Trophoblast cell (in vitro differentiated cells and primary cell): Measurements from ENCODE around the gene DENND1B.

ENCODE experiments used
- DNase-seq, 2 donors: peaks; one replicate each; pipeline ENCODE4 v3.0.0-alpha.2; 2016
- H2AFZ ChIP-seq: 2 replicates; pipeline ENCODE4 v1.6.1; 2013; ENCODE audit warnings: low read length, moderate library complexity, mild to moderate bottlenecking; ENCODE audit not compliant: insufficient read depth, poor library complexity
- H2AK5ac ChIP-seq: 2 replicates; pipeline ENCODE4 v1.6.1; 2013; ENCODE audit warnings: mild to moderate bottlenecking, low read length
- H2BK120ac ChIP-seq: 2 replicates; pipeline ENCODE4 v1.6.1; 2013; ENCODE audit warnings: low read length, mild to moderate bottlenecking, moderate library complexity; ENCODE audit not compliant: insufficient read depth, poor library complexity
- H2BK12ac ChIP-seq: 2 replicates; pipeline ENCODE4 v1.6.1; 2013; ENCODE audit warnings: mild to moderate bottlenecking, low read length, moderate library complexity
- H2BK5ac ChIP-seq: 2 replicates; pipeline ENCODE4 v1.6.1; 2013; ENCODE audit warnings: low read length, low read depth, moderate library complexity, mild to moderate bottlenecking; ENCODE audit not compliant: poor library complexity
- H3K14ac ChIP-seq: 2 replicates; pipeline ENCODE4 v1.6.1; 2013; ENCODE audit warnings: mild to moderate bottlenecking, low read length
- H3K18ac ChIP-seq: 2 replicates; pipeline ENCODE4 v1.6.1; 2013; ENCODE audit warnings: mild to moderate bottlenecking, low read length
- H3K23ac ChIP-seq: 2 replicates; pipeline ENCODE4 v1.6.1; 2013; ENCODE audit warnings: low read length
- H3K27ac ChIP-seq: 2 replicates; pipeline ENCODE4 v1.5.1; 2013; ENCODE audit warnings: low read depth, mild to moderate bottlenecking, inconsistent platforms, low read length, moderate library complexity
- H3K27me3 ChIP-seq: 2 replicates; pipeline ENCODE4 v1.6.1; 2013; ENCODE audit warnings: inconsistent platforms, mild to moderate bottlenecking, low read length, moderate library complexity; ENCODE audit not compliant: insufficient read depth
- H3K36me3 ChIP-seq, 2 experiments: 1 replicate in 1 of 2; 2 replicates in 1 of 2; pipeline ENCODE4 v1.6.1; 2013; ENCODE audit warnings: low read length in 2 of 2, mild to moderate bottlenecking in 2 of 2, moderate library complexity in 1 of 2; ENCODE audit not compliant: insufficient read depth in 2 of 2, control insufficient read depth in 1 of 2
- H3K4ac ChIP-seq: 2 replicates; pipeline ENCODE4 v1.6.1; 2013; ENCODE audit warnings: low read depth, mild to moderate bottlenecking, low read length, moderate library complexity
- H3K4me1 ChIP-seq, 2 experiments: 1 replicate in 1 of 2; 2 replicates in 1 of 2; pipeline ENCODE4 v1.6.1; 2013; ENCODE audit warnings: low read length in 2 of 2, mild to moderate bottlenecking in 2 of 2, moderate library complexity in 1 of 2; ENCODE audit not compliant: insufficient read depth in 2 of 2, control insufficient read depth in 1 of 2
- H3K4me2 ChIP-seq: 2 replicates; pipeline ENCODE4 v1.6.1; 2013; ENCODE audit warnings: inconsistent platforms, mild to moderate bottlenecking, low read length, moderate library complexity
- H3K4me3 ChIP-seq: 2 replicates; pipeline ENCODE4 v1.5.1; 2013; ENCODE audit warnings: mild to moderate bottlenecking, low read depth, low read length, inconsistent platforms
- H3K79me1 ChIP-seq: one replicate; pipeline ENCODE4 v1.6.1; 2013; ENCODE audit warnings: low read length
- H3K79me2 ChIP-seq: 2 replicates; pipeline ENCODE4 v1.6.1; 2013; ENCODE audit warnings: low read length, mild to moderate bottlenecking; ENCODE audit not compliant: control insufficient read depth, insufficient read depth, poor library complexity
- H3K9ac ChIP-seq: 2 replicates; pipeline ENCODE4 v1.6.1; 2013; ENCODE audit warnings: mild to moderate bottlenecking, low read length
- H3K9me3 ChIP-seq: 2 replicates; pipeline ENCODE4 v1.6.1; 2013; ENCODE audit warnings: low read depth, mild to moderate bottlenecking, control low read depth, inconsistent platforms, low read length; ENCODE audit not compliant: insufficient read depth
- H4K12ac ChIP-seq: 2 replicates; pipeline ENCODE4 v1.6.1; 2013; ENCODE audit warnings: low read depth, mild to moderate bottlenecking, low read length, moderate library complexity
- H4K8ac ChIP-seq: 2 replicates; pipeline ENCODE4 v1.6.1; 2013; ENCODE audit warnings: low read depth, mild to moderate bottlenecking, low read length, moderate library complexity
- H4K91ac ChIP-seq: one replicate; pipeline ENCODE4 v1.6.1; 2013; ENCODE audit warnings: low read depth, mild to moderate bottlenecking, low read length, moderate library complexity
- WGBS: extraction: QIAGEN DNeasy Blood & Tissue Kit; methylation state at CpG from one replicate; pipeline ENCODE4 v1.1.7; 2013; ENCODE audit warnings: missing lambda C conversion rate; ENCODE audit not compliant: insufficient read length, insufficient coverage; ENCODE audit errors: extremely low coverage; 5-methylcytosine and 5-hydroxymethylcytosine counted together

The DENND1B gene

DNA sequence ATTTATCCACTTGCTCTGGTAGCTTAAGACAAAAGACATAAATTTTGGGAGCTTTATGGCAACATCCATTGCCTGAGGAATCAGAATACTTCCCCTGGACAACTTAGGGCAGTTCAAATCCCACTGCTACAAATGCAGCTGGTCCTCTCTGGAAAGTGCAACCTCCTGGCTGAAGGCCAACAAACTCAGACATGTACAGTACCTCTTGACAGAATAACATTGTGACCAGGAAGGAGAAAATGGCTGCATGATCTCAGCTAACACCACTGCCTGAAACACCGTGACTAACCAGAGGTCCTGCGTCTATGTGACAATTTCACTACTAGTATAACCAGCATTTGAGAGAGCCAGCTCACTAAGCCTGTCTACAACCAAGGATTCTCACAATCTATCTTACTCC is 288.3 kb downstream of the DENND1B start:
- H3K79me2 ChIP-seq = no peaks in the 10 kb centered on the region
- H2BK120ac ChIP-seq = no peak overlapping the region
- H3K36me3 ChIP-seq = no peaks in the 10 kb centered on the region
- H3K27me3 ChIP-seq = no peaks in the 10 kb centered on the region
- H3K27ac ChIP-seq = no peak overlapping the region
- no peak overlapping the region for H2BK12ac ChIP-seq
- no peak for DNase-seq
- H3K9ac ChIP-seq = no peak overlapping the region
- H3K9me3 ChIP-seq = no peaks in the 10 kb centered on the region
- H4K91ac ChIP-seq = no peak overlapping the region
- H2AFZ ChIP-seq = no peak overlapping the region
- no peak overlapping the region for H3K4me2 ChIP-seq
- H3K23ac ChIP-seq = no peak overlapping the region
- WGBS = no CpG with 5 or more reads among the region's 2 CpGs
- no peak overlapping the region for H3K4ac ChIP-seq
- H3K4me1 ChIP-seq = peaks cover 4% of the 10 kb centered on the region in 2 experiments
- no peak overlapping the region for H4K12ac ChIP-seq
- H3K18ac ChIP-seq = no peak overlapping the region
- H3K14ac ChIP-seq = no peak overlapping the region
- H2AK5ac ChIP-seq = no peak overlapping the region
- H4K8ac ChIP-seq = no peak overlapping the region
- no peak overlapping the region for H2BK5ac ChIP-seq
- H3K4me3 ChIP-seq = no peak overlapping the region
- H3K79me1 ChIP-seq = no peaks in the 10 kb centered on the region

DNA sequence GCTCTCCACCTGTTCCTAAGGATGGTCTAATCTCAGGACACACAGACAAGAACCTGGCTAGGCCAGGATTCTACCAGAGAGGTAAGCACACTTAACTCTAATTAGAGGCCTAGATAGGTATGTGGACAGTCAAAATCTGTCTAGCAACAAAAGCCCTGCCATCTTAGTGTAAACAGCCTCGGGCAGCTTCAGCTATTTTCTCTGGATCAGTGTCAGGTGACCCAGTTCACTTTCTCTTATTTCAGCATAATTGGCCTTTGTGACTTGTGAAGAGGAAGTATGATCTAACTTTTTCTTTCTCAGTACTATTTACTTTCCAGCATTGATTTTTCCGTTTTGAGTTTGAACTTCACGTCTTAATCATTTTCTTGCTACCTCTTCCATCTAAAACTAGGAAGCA is 289.5 kb downstream of the DENND1B start:
- no peak overlapping the region for H3K4ac ChIP-seq
- H3K36me3 ChIP-seq = no peaks in the 10 kb centered on the region
- H2BK12ac ChIP-seq = no peak overlapping the region
- no peak overlapping the region for H3K23ac ChIP-seq
- H2BK5ac ChIP-seq = no peak overlapping the region
- no peak overlapping the region for H3K9ac ChIP-seq
- H3K18ac ChIP-seq = no peak overlapping the region
- no peak overlapping the region for H4K12ac ChIP-seq
- H3K4me3 ChIP-seq = no peak overlapping the region
- no peaks in the 10 kb centered on the region for H3K79me2 ChIP-seq
- no peak overlapping the region for H3K14ac ChIP-seq
- peak; percentile 9 to 35 for DNase-seq
- no peak overlapping the region for H4K91ac ChIP-seq
- H3K79me1 ChIP-seq = no peaks in the 10 kb centered on the region
- no peak overlapping the region for H3K27ac ChIP-seq
- peaks cover 4% of the 10 kb centered on the region in 2 experiments for H3K4me1 ChIP-seq
- H4K8ac ChIP-seq = no peak overlapping the region
- H2AFZ ChIP-seq = no peak overlapping the region
- no peaks in the 10 kb centered on the region for H3K9me3 ChIP-seq
- H3K27me3 ChIP-seq = no peaks in the 10 kb centered on the region
- no peak overlapping the region for H2AK5ac ChIP-seq
- no CpG with 5 or more reads among the region's 3 CpGs for WGBS
- H2BK120ac ChIP-seq = no peak overlapping the region
- no peak overlapping the region for H3K4me2 ChIP-seq

DNA sequence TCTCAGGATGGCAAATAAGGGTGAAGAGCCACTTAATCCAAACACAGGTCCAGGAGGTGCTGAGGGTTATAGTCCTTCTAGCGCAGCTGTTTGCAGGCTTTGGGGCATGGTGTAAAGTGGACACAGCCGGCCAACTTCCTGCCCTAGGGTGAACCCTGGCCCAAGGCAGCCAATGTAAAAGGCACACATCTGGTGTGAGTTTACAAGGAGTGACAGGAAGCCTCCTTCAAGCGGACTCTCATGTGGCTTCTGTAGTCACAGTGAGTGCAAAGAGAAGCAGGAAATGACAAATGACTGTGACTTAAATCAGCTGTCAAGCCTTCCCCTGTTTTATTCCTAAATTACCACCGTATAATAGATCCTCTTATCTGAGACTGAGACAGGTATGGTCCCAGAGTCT is 294.2 kb downstream of the DENND1B start:
- Histone ChIP-seq H2BK12ac (no peak overlapping the region), H3K9me3 (peaks cover 2% of the 10 kb centered on the region), H3K79me1 (no peaks in the 10 kb centered on the region), H3K36me3 (no peaks in the 10 kb centered on the region), H3K27me3 (no peaks in the 10 kb centered on the region), H3K14ac (no peak overlapping the region), H3K27ac (no peak overlapping the region), H3K4me2 (no peak overlapping the region), H2BK120ac (no peak overlapping the region), H4K91ac (no peak overlapping the region), H4K12ac (no peak overlapping the region), H3K79me2 (no peaks in the 10 kb centered on the region), H4K8ac (no peak overlapping the region), H3K4ac (no peak overlapping the region), H3K4me1 (peaks cover 4% of the 10 kb centered on the region in 2 experiments), H3K9ac (no peak overlapping the region), H3K23ac (no peak overlapping the region), H2AFZ (no peak overlapping the region), H2BK5ac (no peak overlapping the region), H2AK5ac (no peak overlapping the region), H3K18ac (no peak overlapping the region), H3K4me3 (no peak overlapping the region)
- no CpG with 5 or more reads among the region's 4 CpGs for WGBS
- no peak for DNase-seq

DNA sequence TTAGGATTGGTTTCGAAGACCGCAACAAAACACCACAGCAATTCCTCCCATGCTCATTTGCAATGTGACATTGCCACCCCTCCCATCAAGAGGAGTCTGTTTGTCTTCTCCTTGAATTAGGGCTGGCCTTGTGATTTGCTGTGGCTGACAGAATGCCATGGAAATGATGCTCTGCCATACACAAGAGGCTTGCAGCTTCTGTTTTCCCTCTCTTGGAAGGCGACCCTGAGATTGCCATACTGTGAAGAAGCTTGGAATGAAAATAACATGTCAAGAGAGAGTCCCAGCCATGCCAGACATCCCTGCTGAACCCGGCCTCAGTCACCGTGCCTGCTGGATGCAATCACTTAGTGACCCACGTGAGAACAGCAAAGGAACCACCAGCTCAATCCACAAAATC is 294.8 kb downstream of the DENND1B start:
- no peak overlapping the region for H3K4me2 ChIP-seq
- H3K9ac ChIP-seq = no peak overlapping the region
- no peaks in the 10 kb centered on the region for H3K27me3 ChIP-seq
- H3K79me1 ChIP-seq = no peaks in the 10 kb centered on the region
- no peak overlapping the region for H3K4me3 ChIP-seq
- H3K79me2 ChIP-seq = no peaks in the 10 kb centered on the region
- H2AK5ac ChIP-seq = no peak overlapping the region
- no peak for DNase-seq
- H3K36me3 ChIP-seq = no peaks in the 10 kb centered on the region
- no peak overlapping the region for H4K8ac ChIP-seq
- H3K4ac ChIP-seq = no peak overlapping the region
- peaks cover 2% of the 10 kb centered on the region for H3K9me3 ChIP-seq
- no peak overlapping the region for H3K27ac ChIP-seq
- H3K18ac ChIP-seq = no peak overlapping the region
- H4K91ac ChIP-seq = no peak overlapping the region
- H2AFZ ChIP-seq = no peak overlapping the region
- H3K23ac ChIP-seq = no peak overlapping the region
- no peak overlapping the region for H2BK5ac ChIP-seq
- no peak overlapping the region for H2BK120ac ChIP-seq
- H3K14ac ChIP-seq = no peak overlapping the region
- H2BK12ac ChIP-seq = no peak overlapping the region
- no peak overlapping the region for H4K12ac ChIP-seq
- peaks cover 2% of the 10 kb centered on the region in 2 experiments for H3K4me1 ChIP-seq
- no CpG with 5 or more reads among the region's 6 CpGs for WGBS
